Omental fat pad (tissue), 4 donors: Measurements from ENCODE around the gene MAT2B. TPM values are rescaled to one million over a fixed set of nuclear protein-coding genes. Genes with fewer than 3 reads are reported as not detected.

Experiments used
- ATAC-seq: fragments of 150-250 bp; one replicate; pipeline ENCODE4 v1.9.1; 2016; ENCODE audit warnings: mild to moderate bottlenecking, moderate library complexity; ENCODE audit not compliant: low FRiP score
- DNase-seq: peaks from one replicate; pipeline ENCODE4 v3.0.0-alpha.2; 2019; ENCODE audit warnings: low spot score
- CTCF ChIP-seq, 3 donors: fragments of 450-650 bp; IDR thresholded peaks; one replicate each; pipeline ENCODE4 v1.5.1; 2016 to 2017; ENCODE audit warnings: antibody characterized with exemption in 3 of 3, mild to moderate bottlenecking in 3 of 3, moderate library complexity in 2 of 3
- total RNA-seq, 4 donors: library from RNA; depleted of rRNA; stranded (reverse); fragments of >200 nt; gene quantifications; one replicate each; pipeline ENCODE4 v1.1.0, GENCODE V29; 2016

MAT2B gene
- total RNA-seq, 4 donors from 2014 or later = 25.7 to 55.0 (median 41.3) TPM

GRCh38 chr5:163509291-163509951, 4.0 kb downstream of the MAT2B start:
- TF ChIP-seq CTCF (IDR thresholded peaks at IDR 0.05) = no peak
- ATAC-seq (no peak), DNase-seq (no peak)

GRCh38 chr5:163512526-163512925, 7.1 kb downstream of the MAT2B start:
- no peak for TF ChIP-seq CTCF (IDR thresholded peaks at IDR 0.05)

GRCh38 chr5:163525096-163525495, 19.7 kb downstream of the MAT2B start:
- no peak for TF ChIP-seq CTCF (IDR thresholded peaks at IDR 0.05)
- ATAC-seq (no peak), DNase-seq (no peak)

More at GRCh38 chr5:163512526-163512925, 7.1 kb downstream of the MAT2B start:
- DNase-seq = no peak
- ATAC-seq = no peak

- no peak for DNase-seq
- no peak for ATAC-seq
- no peak for TF ChIP-seq CTCF (IDR thresholded peaks at IDR 0.05)
These were observed 24.3 kb downstream of the MAT2B start for GRCh38 chr5:163529698-163530097.

- no peak for TF ChIP-seq CTCF (IDR thresholded peaks at IDR 0.05)
- no peak for DNase-seq
These were observed 25.9 kb downstream of the MAT2B start for GRCh38 chr5:163531272-163531671.

GRCh38 chr5:163532171-163533084, 27.0 kb downstream of the MAT2B start:
- ATAC-seq (no peak), DNase-seq (no peak)
- TF ChIP-seq CTCF (IDR thresholded peaks at IDR 0.05) = no peak

More at GRCh38 chr5:163531272-163531671, 25.9 kb downstream of the MAT2B start:
- ATAC-seq = no peak
